CD14-positive monocyte (primary cell): ENCODE results near the gene TBC1D16. TPM values are rescaled to one million over a fixed set of nuclear protein-coding genes. Genes with fewer than 3 reads are reported as not detected.
"Not testable (repeated sequence)": the region's sequence is repeated elsewhere in the genome, so short reads cannot be mapped to it uniquely, and the experiment has no call there.

Source experiments
- DNase-seq, 3 donors: peaks; one replicate each; pipeline ENCODE4 v3.0.0-alpha.2; 2011 to 2022
- H2AFZ ChIP-seq: 2 replicates; pipeline ENCODE4 v1.6.0; 2012; ENCODE audit warnings: mild to moderate bottlenecking, low read depth, low read length, inconsistent platforms; ENCODE audit not compliant: insufficient read depth, poor library complexity, severe bottlenecking
- H3K27ac ChIP-seq, 2 donors: 1 replicate in 1 of 2; 2 replicates in 1 of 2; pipeline ENCODE4 v1.5.1; 2012 to 2013; ENCODE audit warnings: low read length in 2 of 2, control low read depth in 1 of 2, inconsistent platforms in 1 of 2, low read depth in 1 of 2, mild to moderate bottlenecking in 1 of 2
- H3K27me3 ChIP-seq, 2 donors: one replicate each; pipeline versions ENCODE4 v1.6.0 to v1.6.1; 2011 to 2013; ENCODE audit warnings: low read length in 2 of 2; ENCODE audit not compliant: control insufficient read depth in 2 of 2, insufficient read depth in 2 of 2
- H3K36me3 ChIP-seq, 2 donors: replicated peaks in 1 of 2; 1 replicate in 1 of 2; 2 replicates in 1 of 2; pipeline versions ENCODE4 v1.5.1 to v1.6.1; 2012 to 2013; ENCODE audit warnings: low read length in 2 of 2, control low read depth in 1 of 2, inconsistent platforms in 1 of 2, mild to moderate bottlenecking in 1 of 2; ENCODE audit not compliant: insufficient read depth in 2 of 2, control insufficient read depth in 1 of 2
- H3K4me1 ChIP-seq, 2 donors: 1 replicate in 1 of 2; 2 replicates in 1 of 2; pipeline versions ENCODE4 v1.5.1 to v1.6.1; 2012 to 2013; ENCODE audit warnings: low read length in 2 of 2, control low read depth in 1 of 2, inconsistent platforms in 1 of 2, mild to moderate bottlenecking in 1 of 2, moderate library complexity in 1 of 2; ENCODE audit not compliant: insufficient read depth in 2 of 2, control insufficient read depth in 1 of 2
- H3K4me2 ChIP-seq: replicated peaks from 2 replicates; pipeline ENCODE3; 2012; ENCODE audit warnings: low read length, moderate library complexity, mild to moderate bottlenecking; ENCODE audit not compliant: poor library complexity, severe bottlenecking; ENCODE audit errors: extremely low read depth
- H3K4me3 ChIP-seq, 3 experiments: fragments of 200-600 bp in 1 of 3; sonication (generic) in 1 of 3; replicated peaks in 1 of 3; 1 replicate in 2 of 3; 2 replicates in 1 of 3; pipeline ENCODE4 v1.5.1; 2011 to 2013; ENCODE audit warnings: low read length in 3 of 3, mild to moderate bottlenecking in 3 of 3, control low read depth in 2 of 3, low read depth in 2 of 3, inconsistent platforms in 1 of 3, moderate library complexity in 1 of 3
- H3K79me2 ChIP-seq: 2 replicates; pipeline ENCODE4 v1.6.0; 2012; ENCODE audit warnings: mild to moderate bottlenecking, control low read depth, inconsistent platforms, low read length, moderate library complexity; ENCODE audit not compliant: insufficient read depth
- H3K9ac ChIP-seq: 2 replicates; pipeline ENCODE4 v1.6.0; 2017; ENCODE audit warnings: low read length, mild to moderate bottlenecking; ENCODE audit not compliant: insufficient read depth, poor library complexity, severe bottlenecking
- H3K9me3 ChIP-seq, 2 donors: replicated peaks in 1 of 2; 1 replicate in 1 of 2; 2 replicates in 1 of 2; pipeline versions ENCODE4 v1.5.1 to v1.6.1; 2012 to 2013; ENCODE audit warnings: low read length in 2 of 2, control low read depth in 1 of 2; ENCODE audit not compliant: control insufficient read depth in 1 of 2, insufficient read depth in 1 of 2
- H4K20me1 ChIP-seq: 2 replicates; pipeline ENCODE4 v1.6.0; 2012; ENCODE audit warnings: mild to moderate bottlenecking, low read length, control low read depth, moderate library complexity; ENCODE audit not compliant: insufficient read depth
- H3K27ac Mint-ChIP-seq, 7 donors: one replicate each; pipeline ENCODE4 v1.8.0; 2020; ENCODE audit warnings: mild to moderate bottlenecking in 7 of 7, mixed read lengths in 7 of 7, moderate library complexity in 6 of 7, inconsistent platforms in 2 of 7
- H3K27me3 Mint-ChIP-seq, 3 donors: one replicate each; pipeline ENCODE4 v1.8.0; 2021 to 2022; ENCODE audit warnings: low read depth in 3 of 3, mild to moderate bottlenecking in 3 of 3, mixed read lengths in 3 of 3, moderate library complexity in 3 of 3, inconsistent platforms in 1 of 3
- H3K36me3 Mint-ChIP-seq, 2 donors: one replicate each; pipeline ENCODE4 v1.8.0; 2020; ENCODE audit warnings: mixed read lengths in 2 of 2, inconsistent platforms in 1 of 2, mild to moderate bottlenecking in 1 of 2
- H3K4me1 Mint-ChIP-seq: one replicate; pipeline ENCODE4 v1.8.0; 2020; ENCODE audit warnings: mild to moderate bottlenecking, mixed read lengths
- H3K4me3 Mint-ChIP-seq, 2 donors: one replicate each; pipeline ENCODE4 v1.8.0; 2020; ENCODE audit warnings: mild to moderate bottlenecking in 2 of 2, mixed read lengths in 2 of 2, moderate library complexity in 1 of 2
- H3K9me3 Mint-ChIP-seq, 7 donors: one replicate each; pipeline ENCODE4 v1.8.0; 2020 to 2022; ENCODE audit warnings: mixed read lengths in 7 of 7, mild to moderate bottlenecking in 6 of 7, moderate library complexity in 6 of 7, inconsistent platforms in 2 of 7
- WGBS: methylation state at CpG from one replicate; pipeline ENCODE4 v1.1.5; 2013; ENCODE audit warnings: missing lambda C conversion rate; ENCODE audit not compliant: insufficient coverage; 5-methylcytosine and 5-hydroxymethylcytosine counted together
- intact Hi-C, 2 donors: fragments of 100-400 bp; cut with micrococcal nuclease; formaldehyde crosslinking; loops; one replicate each; pipeline versions ENCODE4 v1.15.0 to v1.15.1; 2023
- polyA plus RNA-seq, 3 donors: library from polyadenylated mRNA; depleted of rRNA in 1 of 3; unstranded in 2 of 3; stranded (reverse) in 1 of 3; fragments of 300-500 nt in 2 of 3; fragments of >200 nt in 1 of 3; fragmentation: Illumina TruSeq in 2 of 3; gene quantifications; 1 replicate in 2 of 3; 2 replicates in 1 of 3; pipeline ENCODE4 v1.2.3, GENCODE V29; 2012 to 2021
- TF ChIP-seq, protein P1 (sequence below): fragments of 200-600 bp; IDR thresholded peaks from one replicate; pipeline ENCODE4 v1.8.0; 2022; ENCODE audit warnings: antibody characterized with exemption, mild to moderate bottlenecking

TBC1D16 gene
- polyA plus RNA-seq, 3 donors = 0.11 to 0.53 (median 0.27) TPM

DNA sequence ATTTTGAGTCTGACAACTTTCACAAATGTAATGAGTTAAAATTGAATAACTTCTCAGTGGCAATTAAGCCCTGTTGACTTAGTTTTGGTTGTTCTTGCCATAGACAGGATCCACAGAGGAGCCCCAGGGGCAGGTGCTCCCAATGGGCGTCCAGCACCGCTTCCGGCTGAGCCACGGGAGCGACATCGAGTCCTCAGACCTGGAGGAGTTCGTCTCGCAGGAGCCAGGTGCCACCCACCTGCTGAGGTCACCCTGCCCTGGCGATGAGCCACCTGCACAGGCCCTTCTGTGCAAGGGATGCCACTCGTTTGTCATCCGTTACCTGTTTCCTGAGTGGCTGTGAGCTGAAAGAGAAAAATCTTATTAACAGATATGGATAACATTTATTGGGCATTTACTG is 11.5 kb upstream of the TBC1D16 start:
- Mint-ChIP-seq H3K4me1 (no peaks in the 10 kb centered on the region), H3K4me3 (no peak overlapping the region), H3K27ac (no peak overlapping the region), H3K27me3 (peaks cover 3 to 5% (median 4%) of the 10 kb centered on the region in 3 donors), H3K36me3 (no peaks in the 10 kb centered on the region), H3K9me3 (peaks cover 0 to 3% (median 0%) of the 10 kb centered on the region in 7 donors)
- Histone ChIP-seq H3K27ac (no peak overlapping the region), H2AFZ (no peak overlapping the region), H3K4me2 (no peak overlapping the region), H3K79me2 (no peaks in the 10 kb centered on the region), H3K4me1 (no peaks in the 10 kb centered on the region), H3K9ac (no peak overlapping the region), H3K4me3 (no peak overlapping the region), H3K27me3 (no peaks in the 10 kb centered on the region), H3K36me3 (no peaks in the 10 kb centered on the region), H3K9me3 (no peaks in the 10 kb centered on the region), H4K20me1 (no peaks in the 10 kb centered on the region)
- 97% methylated on average over 9 of the region's 11 CpGs for WGBS
- DNase-seq = no peak
- intact Hi-C loops = no loop called here
- TF ChIP-seq, protein P1, sequence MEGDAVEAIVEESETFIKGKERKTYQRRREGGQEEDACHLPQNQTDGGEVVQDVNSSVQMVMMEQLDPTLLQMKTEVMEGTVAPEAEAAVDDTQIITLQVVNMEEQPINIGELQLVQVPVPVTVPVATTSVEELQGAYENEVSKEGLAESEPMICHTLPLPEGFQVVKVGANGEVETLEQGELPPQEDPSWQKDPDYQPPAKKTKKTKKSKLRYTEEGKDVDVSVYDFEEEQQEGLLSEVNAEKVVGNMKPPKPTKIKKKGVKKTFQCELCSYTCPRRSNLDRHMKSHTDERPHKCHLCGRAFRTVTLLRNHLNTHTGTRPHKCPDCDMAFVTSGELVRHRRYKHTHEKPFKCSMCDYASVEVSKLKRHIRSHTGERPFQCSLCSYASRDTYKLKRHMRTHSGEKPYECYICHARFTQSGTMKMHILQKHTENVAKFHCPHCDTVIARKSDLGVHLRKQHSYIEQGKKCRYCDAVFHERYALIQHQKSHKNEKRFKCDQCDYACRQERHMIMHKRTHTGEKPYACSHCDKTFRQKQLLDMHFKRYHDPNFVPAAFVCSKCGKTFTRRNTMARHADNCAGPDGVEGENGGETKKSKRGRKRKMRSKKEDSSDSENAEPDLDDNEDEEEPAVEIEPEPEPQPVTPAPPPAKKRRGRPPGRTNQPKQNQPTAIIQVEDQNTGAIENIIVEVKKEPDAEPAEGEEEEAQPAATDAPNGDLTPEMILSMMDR = no peak

DNA sequence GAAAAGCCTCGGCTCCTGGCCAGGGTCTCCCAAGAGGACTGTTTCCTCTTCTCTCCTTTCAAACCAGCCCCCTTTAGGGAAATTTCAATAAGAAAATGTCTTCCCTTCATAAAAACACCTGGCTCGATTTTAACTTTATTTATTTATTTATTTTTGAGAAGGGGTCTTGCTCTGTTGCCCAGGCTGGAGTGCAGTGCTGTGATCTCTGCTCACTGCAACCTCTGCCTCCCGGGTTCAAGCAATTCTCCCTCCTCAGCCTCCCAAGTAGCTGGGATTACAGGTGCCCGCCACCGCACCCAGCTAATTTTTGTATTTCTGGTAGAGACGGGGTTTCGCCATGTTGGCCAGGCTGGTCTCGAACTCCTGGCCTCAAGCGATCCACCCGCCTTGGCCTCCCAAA is 11.0 kb upstream of the TBC1D16 start:
- H3K4me3 ChIP-seq, H3K4me3 Mint-ChIP-seq, H3K9ac ChIP-seq, H3K9me3 Mint-ChIP-seq, H3K36me3 Mint-ChIP-seq, H3K4me1 ChIP-seq, H3K4me1 Mint-ChIP-seq, H3K27ac ChIP-seq, intact Hi-C loops, DNase-seq, H4K20me1 ChIP-seq, H3K79me2 ChIP-seq, H3K27ac Mint-ChIP-seq, H3K27me3 Mint-ChIP-seq, H3K36me3 ChIP-seq, H3K27me3 ChIP-seq, H3K9me3 ChIP-seq, H2AFZ ChIP-seq, H3K4me2 ChIP-seq: not testable (repeated sequence)
- WGBS = 96% methylated on average over 8 of the region's 10 CpGs
